HG03039 (cell line): ENCODE measurements around the gene TRIM2.

Experiments used
- ATAC-seq: cut with Tn5 transposase; IDR thresholded peaks from one replicate; pipeline ENCODE4 v1.9.1; 2021; ENCODE audit warnings: mild to moderate bottlenecking, moderate library complexity; ENCODE audit not compliant: unreplicated experiment

TRIM2 gene

GRCh38 chr4:153246446-153247115 is 42.3 kb downstream of the TRIM2 start:
- ATAC-seq = no peak

GRCh38 chr4:153247116-153247490 is 42.9 kb downstream of the TRIM2 start:
- ATAC-seq = no peak

- peak; percentile 2 for ATAC-seq
Measured at GRCh38 chr4:153248641-153249198, 44.5 kb downstream of the TRIM2 start.

GRCh38 chr4:153249199-153250041 is 45.2 kb downstream of the TRIM2 start:
- peak; percentile 98 for ATAC-seq

- ATAC-seq = no peak
Measured at GRCh38 chr4:153252122-153252521, 47.9 kb downstream of the TRIM2 start.

- ATAC-seq = no peak
Measured at GRCh38 chr4:153255233-153255632, 51.0 kb downstream of the TRIM2 start.

GRCh38 chr4:153257151-153257620 is 52.9 kb downstream of the TRIM2 start:
- peak; percentile 83 for ATAC-seq

- ATAC-seq = no peak
Measured at GRCh38 chr4:153257991-153258390, 53.7 kb downstream of the TRIM2 start.

GRCh38 chr4:153258750-153259149 is 54.5 kb downstream of the TRIM2 start:
- no peak for ATAC-seq

- no peak for ATAC-seq
Measured at GRCh38 chr4:153259661-153260060, 55.4 kb downstream of the TRIM2 start.

GRCh38 chr4:153260132-153260531 is 55.9 kb downstream of the TRIM2 start:
- ATAC-seq = no peak

GRCh38 chr4:153260553-153261300 is 56.5 kb downstream of the TRIM2 start:
- no peak for ATAC-seq

- no peak for ATAC-seq
Measured at GRCh38 chr4:153261461-153261860, 57.2 kb downstream of the TRIM2 start.

- ATAC-seq = no peak
Measured at GRCh38 chr4:153261914-153262313, 57.7 kb downstream of the TRIM2 start.

- ATAC-seq = no peak
Measured at GRCh38 chr4:153265306-153266047, 61.2 kb downstream of the TRIM2 start.

GRCh38 chr4:153266988-153267387 is 62.7 kb downstream of the TRIM2 start:
- ATAC-seq = no peak

GRCh38 chr4:153267890-153268289 is 63.6 kb downstream of the TRIM2 start:
- ATAC-seq = no peak

- ATAC-seq = no peak
Measured at GRCh38 chr4:153268295-153268694, 64.1 kb downstream of the TRIM2 start.

- no peak for ATAC-seq
Measured at GRCh38 chr4:153269218-153269990, 65.2 kb downstream of the TRIM2 start.

- no peak for ATAC-seq
Measured at GRCh38 chr4:153270361-153270760, 66.1 kb downstream of the TRIM2 start.
